GM19023 (cell line): ENCODE data around the gene TBXA2R.
"Not testable (repeated sequence)": the region's sequence is repeated elsewhere in the genome, so short reads cannot be mapped to it uniquely, and the experiment has no call there.

Source experiments
- ATAC-seq: cut with Tn5 transposase; IDR thresholded peaks from one replicate; pipeline ENCODE4 v1.9.1; 2021; ENCODE audit warnings: mild to moderate bottlenecking, moderate library complexity; ENCODE audit not compliant: unreplicated experiment

Gene TBXA2R

GRCh38 chr19:3606690-3607289 lies at the start of gene TBXA2R:
TSS of gene TBXA2R (minus strand) at chr19:3606875. CDS start at chr19:3600634, 6,241 bp downstream.
- no peak for ATAC-seq

GRCh38 chr19:3656073-3656746 lies 49.5 kb upstream of the TBXA2R start:
- ATAC-seq: no peak

GRCh38 chr19:3655402-3656072 lies 48.9 kb upstream of the TBXA2R start:
- no peak for ATAC-seq

GRCh38 chr19:3653865-3654513 lies 47.3 kb upstream of the TBXA2R start:
- no peak for ATAC-seq

GRCh38 chr19:3653081-3653795 lies 46.6 kb upstream of the TBXA2R start:
- no peak for ATAC-seq

- ATAC-seq: no peak
Observed at GRCh38 chr19:3652422-3652821, 45.7 kb upstream of the TBXA2R start.

- no peak for ATAC-seq
Observed at GRCh38 chr19:3651684-3652083, 45.0 kb upstream of the TBXA2R start.

- no peak for ATAC-seq
Observed at GRCh38 chr19:3649888-3650287, 43.2 kb upstream of the TBXA2R start.

GRCh38 chr19:3648037-3648905 lies 41.6 kb upstream of the TBXA2R start:
- ATAC-seq: no peak

- ATAC-seq: not testable (repeated sequence)
Observed at GRCh38 chr19:3647102-3647501, 40.4 kb upstream of the TBXA2R start.

GRCh38 chr19:3646336-3647092 lies 39.8 kb upstream of the TBXA2R start:
- no peak for ATAC-seq

GRCh38 chr19:3645726-3646125 lies 39.1 kb upstream of the TBXA2R start:
- ATAC-seq: no peak

GRCh38 chr19:3645067-3645396 lies 38.4 kb upstream of the TBXA2R start:
- no peak for ATAC-seq

- no peak for ATAC-seq
Observed at GRCh38 chr19:3644351-3645066, 37.8 kb upstream of the TBXA2R start.

GRCh38 chr19:3643674-3644313 lies 37.1 kb upstream of the TBXA2R start:
- ATAC-seq: no peak

- no peak for ATAC-seq
Observed at GRCh38 chr19:3642987-3643673, 36.5 kb upstream of the TBXA2R start.

- no peak for ATAC-seq
Observed at GRCh38 chr19:3642296-3642695, 35.6 kb upstream of the TBXA2R start.
